ENCODE results near the gene C10orf71.

GRCh38 chr10:49282879-49283341 lies 16.1 kb upstream of the C10orf71 start:
- TF ChIP-seq PATZ1 (CRISPR knock-in tag; IDR thresholded peaks at IDR 0.05; ENCODE audit: borderline replicate concordance), result no peak
- TF ChIP-seq ZNF565 (CRISPR knock-in tag; conservative IDR thresholded peaks at IDR 0.05; ENCODE audit: low read depth), result no peak
- no peak for TF ChIP-seq CSRNP3 (CRISPR knock-in tag; IDR thresholded peaks at IDR 0.05)

Measured in SK-N-SH treated with all-trans-retinoic acid at 6 μM for 48 hours (cell line).